Measurements from ENCODE around the gene ZNF627.

GRCh38 chr19:11576227-11576626 is 21.1 kb upstream of the ZNF627 start:
- TF ChIP-seq CTCF (tag by site-specific recombination; IDR thresholded peaks at IDR 0.05) (no peak), ZNF10 (tag by site-specific recombination; IDR thresholded peaks at IDR 0.05) (no peak), ZBTB10 (tag by site-specific recombination; IDR thresholded peaks at IDR 0.05) (no peak)
